GM21529 (cell line): ENCODE data around the gene CHST15.
"Not testable (repeated sequence)": the region's sequence is repeated elsewhere in the genome, so short reads cannot be mapped to it uniquely, and the experiment has no call there.

Experiments
- ATAC-seq: cut with Tn5 transposase; IDR thresholded peaks from one replicate; pipeline ENCODE4 v1.9.1; 2021; ENCODE audit not compliant: unreplicated experiment

The CHST15 gene

GRCh38 chr10:124124769-124125161, 31.4 kb upstream of the CHST15 start:
- ATAC-seq, result no peak

GRCh38 chr10:124124123-124124768, 30.8 kb upstream of the CHST15 start:
- no peak for ATAC-seq

GRCh38 chr10:124123156-124123555, 29.8 kb upstream of the CHST15 start:
- ATAC-seq, result no peak

GRCh38 chr10:124122211-124122610, 28.8 kb upstream of the CHST15 start:
- no peak for ATAC-seq

- no peak for ATAC-seq
These were observed 27.1 kb upstream of the CHST15 start for GRCh38 chr10:124120410-124121061.

- ATAC-seq, result no peak
These were observed 26.5 kb upstream of the CHST15 start for GRCh38 chr10:124119946-124120345.

- no peak for ATAC-seq
These were observed 25.8 kb upstream of the CHST15 start for GRCh38 chr10:124119216-124119615.

GRCh38 chr10:124117833-124118232, 24.4 kb upstream of the CHST15 start:
- ATAC-seq, result no peak

- ATAC-seq, result no peak
These were observed 24.1 kb upstream of the CHST15 start for GRCh38 chr10:124117511-124117785.

GRCh38 chr10:124116771-124117510, 23.5 kb upstream of the CHST15 start:
- ATAC-seq, result no peak

- no peak for ATAC-seq
These were observed 21.3 kb upstream of the CHST15 start for GRCh38 chr10:124114696-124115095.

GRCh38 chr10:124112891-124113580, 19.6 kb upstream of the CHST15 start:
- no peak for ATAC-seq

GRCh38 chr10:124110882-124111281, 17.5 kb upstream of the CHST15 start:
- ATAC-seq, result no peak

- no peak for ATAC-seq
These were observed 15.9 kb upstream of the CHST15 start for GRCh38 chr10:124109261-124109660.

- no peak for ATAC-seq
These were observed 13.7 kb upstream of the CHST15 start for GRCh38 chr10:124107072-124107471.

GRCh38 chr10:124106241-124106879, 13.0 kb upstream of the CHST15 start:
- peak; percentile 97 for ATAC-seq

GRCh38 chr10:124105594-124105993, 12.2 kb upstream of the CHST15 start:
- ATAC-seq, result no peak

GRCh38 chr10:124105045-124105444, 11.6 kb upstream of the CHST15 start:
- ATAC-seq, result no peak

GRCh38 chr10:124104011-124104627, 10.7 kb upstream of the CHST15 start:
- no peak for ATAC-seq

GRCh38 chr10:124101351-124101750, 8.0 kb upstream of the CHST15 start:
- no peak for ATAC-seq

- not testable (repeated sequence) for ATAC-seq
These were observed 7.3 kb upstream of the CHST15 start for GRCh38 chr10:124100651-124101050.
